WTC11 (cell line): ENCODE results near the gene CABP7.

Source experiments
- TEAD4 ChIP-seq: sonication (generic); formaldehyde crosslinking; IDR thresholded peaks from 2 replicates; pipeline ENCODE4 v1.8.0; 2022; ENCODE audit warnings: mild to moderate bottlenecking, missing genetic modification reagents
- ZNF512 ChIP-seq: sonication (generic); formaldehyde crosslinking; IDR thresholded peaks from 2 replicates; pipeline ENCODE4 v1.8.1; 2022; ENCODE audit warnings: missing genetic modification reagents, borderline replicate concordance
- TF ChIP-seq, protein P1 (sequence below): sonication (generic); formaldehyde crosslinking; conservative IDR thresholded peaks from 2 replicates; pipeline ENCODE4 v1.8.1; 2022; ENCODE audit warnings: mild to moderate bottlenecking, missing genetic modification reagents
- TF ChIP-seq, protein P2 (sequence below): sonication (generic); formaldehyde crosslinking; IDR thresholded peaks from 2 replicates; pipeline ENCODE4 v1.8.0; 2022; ENCODE audit warnings: mild to moderate bottlenecking, missing genetic modification reagents

DNA sequence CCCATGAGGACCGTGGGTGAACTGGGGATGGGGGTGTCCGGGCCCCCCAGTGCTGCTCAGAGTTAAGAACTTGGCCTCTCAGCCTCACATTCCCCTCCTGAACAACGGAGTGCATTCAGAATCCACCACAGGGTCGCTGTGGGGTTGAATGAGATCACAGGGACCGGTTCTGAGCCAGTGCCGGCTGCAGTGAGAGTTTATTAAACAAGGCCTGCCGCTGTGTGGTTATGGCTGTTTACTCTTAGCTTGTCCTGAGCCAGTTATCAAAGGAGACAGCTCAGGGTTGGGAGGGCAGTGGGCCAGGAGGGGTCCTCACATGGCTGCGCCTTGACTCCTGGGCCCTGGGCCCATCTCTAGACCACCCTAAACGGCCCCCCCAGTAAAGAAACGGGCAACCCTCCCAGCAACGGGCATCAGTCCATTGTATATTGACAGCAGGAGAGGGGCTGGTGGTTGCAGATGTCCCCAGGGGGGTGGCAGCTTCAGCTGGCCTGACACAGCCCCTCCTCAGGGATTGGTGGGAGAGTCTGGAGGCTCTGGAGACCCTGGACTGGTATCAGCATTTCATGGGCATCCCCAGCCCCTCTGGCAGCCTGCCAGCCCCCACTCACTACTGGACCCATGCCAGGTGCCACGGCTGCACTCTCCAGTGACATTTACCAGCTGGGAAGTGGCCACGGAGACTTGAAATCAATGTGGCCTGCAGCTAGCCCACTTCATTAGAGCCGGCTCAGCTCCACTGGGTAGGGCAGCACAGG is 15.1 kb upstream of the CABP7 start:
- TF ChIP-seq ZNF512 (CRISPR knock-in tag), result no peak
- TF ChIP-seq, protein P1, sequence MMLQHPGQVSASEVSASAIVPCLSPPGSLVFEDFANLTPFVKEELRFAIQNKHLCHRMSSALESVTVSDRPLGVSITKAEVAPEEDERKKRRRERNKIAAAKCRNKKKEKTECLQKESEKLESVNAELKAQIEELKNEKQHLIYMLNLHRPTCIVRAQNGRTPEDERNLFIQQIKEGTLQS (CRISPR knock-in tag), result no peak
- no peak for TF ChIP-seq TEAD4
- TF ChIP-seq, protein P2, sequence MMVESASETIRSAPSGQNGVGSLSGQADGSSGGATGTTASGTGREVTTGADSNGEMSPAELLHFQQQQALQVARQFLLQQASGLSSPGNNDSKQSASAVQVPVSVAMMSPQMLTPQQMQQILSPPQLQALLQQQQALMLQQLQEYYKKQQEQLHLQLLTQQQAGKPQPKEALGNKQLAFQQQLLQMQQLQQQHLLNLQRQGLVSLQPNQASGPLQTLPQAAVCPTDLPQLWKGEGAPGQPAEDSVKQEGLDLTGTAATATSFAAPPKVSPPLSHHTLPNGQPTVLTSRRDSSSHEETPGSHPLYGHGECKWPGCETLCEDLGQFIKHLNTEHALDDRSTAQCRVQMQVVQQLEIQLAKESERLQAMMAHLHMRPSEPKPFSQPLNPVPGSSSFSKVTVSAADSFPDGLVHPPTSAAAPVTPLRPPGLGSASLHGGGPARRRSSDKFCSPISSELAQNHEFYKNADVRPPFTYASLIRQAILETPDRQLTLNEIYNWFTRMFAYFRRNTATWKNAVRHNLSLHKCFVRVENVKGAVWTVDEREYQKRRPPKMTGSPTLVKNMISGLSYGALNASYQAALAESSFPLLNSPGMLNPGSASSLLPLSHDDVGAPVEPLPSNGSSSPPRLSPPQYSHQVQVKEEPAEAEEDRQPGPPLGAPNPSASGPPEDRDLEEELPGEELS (CRISPR knock-in tag), result no peak
